Measurements from ENCODE around the gene NEDD9. TPM values are rescaled to one million over a fixed set of nuclear protein-coding genes. Genes with fewer than 3 reads are reported as not detected.
A peak's percentile ranks its signal among the peaks of the same experiment; 100 is the strongest.

The NEDD9 gene
- total and polyA plus RNA-seq, 2 donors (not counting 1 experiment from before 2014, with no cell fraction given), result 33.7 to 35.2 TPM

- Histone ChIP-seq H3K4me1 (ENCODE audit: control insufficient read depth, extremely low read depth, insufficient read depth, low read length) (peaks cover 33% of the 10 kb centered on the region), H2AFZ (ENCODE audit: low read length) (no peak overlapping the region), H3K79me2 (ENCODE audit: control insufficient read depth, insufficient read depth, low read length) (peaks cover 22% of the 10 kb centered on the region), H3K4me3 (replicated peaks in 1 of 4; ENCODE audit: control extremely low read depth in 1 of 4, insufficient read depth in 1 of 4, low read depth in 3 of 4, low read length in 4 of 4) (no peak overlapping the region), H3K9ac (ENCODE audit: insufficient read depth, low read length) (no peak overlapping the region), H3K27me3 (ENCODE audit: control insufficient read depth, insufficient read depth, low read length) (no peaks in the 10 kb centered on the region), H4K20me1 (ENCODE audit: control insufficient read depth, extremely low read depth, insufficient read depth, low read length) (no peaks in the 10 kb centered on the region), H3K9me3 (ENCODE audit: control insufficient read depth, insufficient read depth, low read depth, low read length) (no peaks in the 10 kb centered on the region), H3K27ac (ENCODE audit: insufficient read depth, low read length) (peak overlapping the region; percentile 5), H3K4me2 (ENCODE audit: extremely low read depth, insufficient read depth, low read length) (no peak overlapping the region), H3K36me3 (ENCODE audit: control insufficient read depth, insufficient read depth, low read length) (no peaks in the 10 kb centered on the region)
- TF ChIP-seq CTCF (conservative IDR thresholded peaks at IDR 0.05 in 1 of 2, IDR thresholded peaks at IDR 0.05 in 1 of 2; ENCODE audit: low read depth in 1 of 2, low read length in 2 of 2), result no peak
- TF ChIP-seq EZH2 (IDR thresholded peaks at IDR 0.05; ENCODE audit: low read length, missing control alignments), result no peak
- DNase-seq (ENCODE audit: low read depth in 2 of 2), result peak in 1 of 2 donors; percentile 62
These were observed 21.2 kb downstream of the NEDD9 start for GRCh38 chr6:11211254-11211653.

- Histone ChIP-seq H2AFZ (ENCODE audit: low read length) (no peak overlapping the region), H3K4me2 (ENCODE audit: extremely low read depth, insufficient read depth, low read length) (no peak overlapping the region), H3K27me3 (ENCODE audit: control insufficient read depth, insufficient read depth, low read length) (no peaks in the 10 kb centered on the region), H3K27ac (ENCODE audit: insufficient read depth, low read length) (peak overlapping the region; percentile 11), H4K20me1 (ENCODE audit: control insufficient read depth, extremely low read depth, insufficient read depth, low read length) (no peaks in the 10 kb centered on the region), H3K4me3 (replicated peaks in 1 of 4; ENCODE audit: control extremely low read depth in 1 of 4, insufficient read depth in 1 of 4, low read depth in 3 of 4, low read length in 4 of 4) (no peak overlapping the region), H3K36me3 (ENCODE audit: control insufficient read depth, insufficient read depth, low read length) (no peaks in the 10 kb centered on the region), H3K4me1 (ENCODE audit: control insufficient read depth, extremely low read depth, insufficient read depth, low read length) (peaks cover 33% of the 10 kb centered on the region), H3K9me3 (ENCODE audit: control insufficient read depth, insufficient read depth, low read depth, low read length) (no peaks in the 10 kb centered on the region), H3K9ac (ENCODE audit: insufficient read depth, low read length) (no peak overlapping the region), H3K79me2 (ENCODE audit: control insufficient read depth, insufficient read depth, low read length) (peaks cover 17% of the 10 kb centered on the region)
- TF ChIP-seq EZH2 (IDR thresholded peaks at IDR 0.05; ENCODE audit: low read length, missing control alignments), result no peak
- no peak for TF ChIP-seq CTCF (conservative IDR thresholded peaks at IDR 0.05 in 1 of 2, IDR thresholded peaks at IDR 0.05 in 1 of 2; ENCODE audit: low read depth in 1 of 2, low read length in 2 of 2)
- no peak for DNase-seq (ENCODE audit: low read depth in 2 of 2)
These were observed 21.9 kb downstream of the NEDD9 start for GRCh38 chr6:11210386-11211138.

GRCh38 chr6:11209906-11210305 lies 22.6 kb downstream of the NEDD9 start:
- H3K36me3 ChIP-seq (ENCODE audit: control insufficient read depth, insufficient read depth, low read length), result no peaks in the 10 kb centered on the region
- no peaks in the 10 kb centered on the region for H3K27me3 ChIP-seq (ENCODE audit: control insufficient read depth, insufficient read depth, low read length)
- TF ChIP-seq CTCF (conservative IDR thresholded peaks at IDR 0.05 in 1 of 2, IDR thresholded peaks at IDR 0.05 in 1 of 2; ENCODE audit: low read depth in 1 of 2, low read length in 2 of 2) (no peak), EZH2 (IDR thresholded peaks at IDR 0.05; ENCODE audit: low read length, missing control alignments) (no peak)
- H3K4me3 ChIP-seq (replicated peaks in 1 of 4; ENCODE audit: control extremely low read depth in 1 of 4, insufficient read depth in 1 of 4, low read depth in 3 of 4, low read length in 4 of 4), result no peak overlapping the region
- peak overlapping the region; percentile 32 for H3K27ac ChIP-seq (ENCODE audit: insufficient read depth, low read length)
- peaks cover 14% of the 10 kb centered on the region for H3K79me2 ChIP-seq (ENCODE audit: control insufficient read depth, insufficient read depth, low read length)
- peak in 1 of 2 donors; percentile 79 for DNase-seq (ENCODE audit: low read depth in 2 of 2)
- H2AFZ ChIP-seq (ENCODE audit: low read length), result no peak overlapping the region
- peaks cover 32% of the 10 kb centered on the region for H3K4me1 ChIP-seq (ENCODE audit: control insufficient read depth, extremely low read depth, insufficient read depth, low read length)
- no peaks in the 10 kb centered on the region for H3K9me3 ChIP-seq (ENCODE audit: control insufficient read depth, insufficient read depth, low read depth, low read length)
- no peak overlapping the region for H3K4me2 ChIP-seq (ENCODE audit: extremely low read depth, insufficient read depth, low read length)
- H3K9ac ChIP-seq (ENCODE audit: insufficient read depth, low read length), result no peak overlapping the region
- H4K20me1 ChIP-seq (ENCODE audit: control insufficient read depth, extremely low read depth, insufficient read depth, low read length), result no peaks in the 10 kb centered on the region

All from fibroblast of lung (primary cell).